K562 (cell line): ENCODE measurements around the gene WDR88. TPM values are rescaled to one million over a fixed set of nuclear protein-coding genes. Genes with fewer than 3 reads are reported as not detected.

ENCODE experiments used
- ATF1 ChIP-seq, 2 experiments: fragments of 450-650 bp in 1 of 2; IDR thresholded peaks; 2 replicates each; pipeline ENCODE4 v1.6.1; 2016; ENCODE audit warnings: missing compliant biosample characterization in 1 of 2, missing genetic modification characterization in 1 of 2
- BRD9 ChIP-seq: fragments of 450-650 bp; IDR thresholded peaks from 2 replicates; pipeline ENCODE4 v1.6.1; 2018; ENCODE audit warnings: low read depth; ENCODE audit not compliant: partially characterized antibody
- CXXC5 ChIP-seq: fragments of 250-450 bp; sonication (Bioruptor Pico); IDR thresholded peaks from 2 replicates; pipeline ENCODE4 v1.8.0; 2022; ENCODE audit warnings: inconsistent platforms, mild to moderate bottlenecking, moderate library complexity
- FOXJ2 ChIP-seq: fragments of 200-800 bp; sonication (Bioruptor generic); IDR thresholded peaks from 2 replicates; pipeline ENCODE4 v1.6.1; 2016; ENCODE audit warnings: missing genetic modification characterization, missing compliant biosample characterization
- HDAC2 ChIP-seq: fragments of 450-650 bp; IDR thresholded peaks from 2 replicates; pipeline ENCODE4 v1.6.1; 2016; ENCODE audit warnings: mild to moderate bottlenecking
- HMG20B ChIP-seq: fragments of 250-450 bp; sonication (Bioruptor Pico); IDR thresholded peaks from 2 replicates; pipeline ENCODE4 v1.5.0; 2021; ENCODE audit warnings: mild to moderate bottlenecking
- PHF20 ChIP-seq: fragments of 450-650 bp; IDR thresholded peaks from 2 replicates; pipeline ENCODE4 v1.6.1; 2018; ENCODE audit not compliant: partially characterized antibody
- PTBP1 ChIP-seq: fragments of 200-400 bp; formaldehyde crosslinking; IDR thresholded peaks from 2 replicates; pipeline ENCODE4 v1.6.1; 2017; ENCODE audit warnings: low read depth, low read length
- RFX1 ChIP-seq: fragments of 450-650 bp; IDR thresholded peaks from 2 replicates; pipeline ENCODE4 v1.6.1; 2016; ENCODE audit warnings: mild to moderate bottlenecking, moderate library complexity
- SMARCE1 ChIP-seq: fragments of 450-650 bp; IDR thresholded peaks from 2 replicates; pipeline ENCODE4 v1.7.1; 2016; ENCODE audit warnings: mild to moderate bottlenecking
- ZFX ChIP-seq: sonication (generic); formaldehyde crosslinking; IDR thresholded peaks from 2 replicates; pipeline ENCODE4 v1.8.0; 2022; ENCODE audit warnings: mild to moderate bottlenecking, missing genetic modification reagents, moderate library complexity
- polyA plus RNA-seq, 8 experiments: library from polyadenylated mRNA; depleted of rRNA in 4 of 8; stranded (reverse) in 5 of 8; unstranded in 3 of 8; fragments of >200 nt; fragmentation: Nextera tagmentation in 2 of 8; fragmentation: Illumina TruSeq in 1 of 8; extraction: Ambion mirVana in 2 of 8; extraction: Trizol in 1 of 8; gene quantifications; 2 replicates each; pipeline versions ENCODE4 v1.2.1 to v1.2.3, GENCODE V29; 2011 to 2014; ENCODE audit warnings: inconsistent platforms in 1 of 8, missing spikeins in 1 of 8
- total RNA-seq, 7 experiments: library from RNA; depleted of rRNA in 6 of 7; stranded (reverse); fragments of >200 nt in 6 of 7; fragmentation: Illumina TruSeq in 2 of 7; extraction: Trizol in 2 of 7; gene quantifications; 2 replicates each; pipeline versions ENCODE4 v1.2.1 to v1.2.3, GENCODE V29; 2011 to 2021; ENCODE audit warnings: low replicate concordance in 1 of 7
- TF ChIP-seq, protein P1 (sequence below): fragments of 450-650 bp; IDR thresholded peaks from 2 replicates; pipeline ENCODE4 v1.6.1; 2016; ENCODE audit warnings: low read depth
- TF ChIP-seq, protein P2 (sequence below): sonication (generic); IDR thresholded peaks from 2 replicates; pipeline ENCODE4 v1.6.1; 2016
- TF ChIP-seq, protein P3 (sequence below): fragments of 250-450 bp; sonication (Bioruptor Pico); IDR thresholded peaks from 2 replicates; pipeline ENCODE4 v1.5.0; 2021

Gene WDR88
- total and polyA plus RNA-seq, 9 of the 15 experiments (the other 6 are each of a cell fraction or from before 2014, with no cell fraction given) = 0.03 to 0.04 TPM; not detected in 7

DNA sequence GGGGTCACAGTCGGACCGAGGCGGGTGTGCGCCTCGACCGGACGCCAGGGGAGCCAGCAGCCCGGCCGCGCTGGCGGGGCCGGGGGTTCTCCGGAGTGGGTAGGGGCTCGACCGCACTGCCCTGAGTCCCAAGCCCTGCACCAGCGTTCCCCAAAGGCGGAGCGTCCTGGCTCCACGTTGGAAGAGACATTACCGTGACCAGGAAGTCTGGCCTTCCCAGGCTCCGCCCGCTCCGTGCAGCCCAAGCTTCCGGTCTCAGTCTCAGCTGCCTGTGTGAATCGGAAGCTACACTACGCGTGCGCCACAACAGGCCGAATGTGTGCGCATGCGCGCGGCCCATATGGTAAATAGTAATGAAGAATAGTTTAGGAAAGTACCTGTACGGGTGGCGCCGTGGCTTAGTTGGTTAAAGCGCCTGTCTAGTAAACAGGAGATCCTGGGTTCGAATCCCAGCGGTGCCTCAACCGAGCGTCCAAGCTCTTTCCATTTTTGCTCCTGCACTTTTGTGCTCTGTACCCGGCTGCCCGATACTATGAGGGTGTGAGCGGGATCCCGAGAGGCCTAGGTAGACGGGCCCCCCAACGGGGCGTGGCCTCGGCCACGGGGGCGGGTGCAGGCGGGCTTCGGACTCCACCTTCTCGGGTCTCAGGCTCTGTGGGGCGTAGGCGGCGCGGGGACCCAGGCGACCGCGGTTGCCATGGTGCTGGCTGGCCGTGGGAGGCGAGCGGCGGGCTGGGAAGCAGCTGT, 44.9 kb downstream of the WDR88 start (continued):
- TF ChIP-seq HMG20B (CRISPR knock-in tag) (no peak), HDAC2 (0 out of 2 replicates have a peak, but pooled peaks have one; percentile 16), ZFX (CRISPR knock-in tag) (peak; percentile 61), ATF1 (CRISPR knock-in tag; IDR thresholded peaks at IDR 0.05) (no peak), ATF1 (tag; IDR thresholded peaks at IDR 0.05) (peak; percentile 67), RFX1 (peak; percentile 93), PHF20 (peak; percentile 90), PTBP1 (0 out of 2 replicates have a peak, but pooled peaks have one; percentile 66), CXXC5 (CRISPR knock-in tag) (peak; percentile 5; the same call in 1 of the 2 replicates), FOXJ2 (tag) (peak; percentile 80; the same call in 1 of the 2 replicates), BRD9 (peak; percentile 99), SMARCE1 (no peak)
- TF ChIP-seq, protein P1, sequence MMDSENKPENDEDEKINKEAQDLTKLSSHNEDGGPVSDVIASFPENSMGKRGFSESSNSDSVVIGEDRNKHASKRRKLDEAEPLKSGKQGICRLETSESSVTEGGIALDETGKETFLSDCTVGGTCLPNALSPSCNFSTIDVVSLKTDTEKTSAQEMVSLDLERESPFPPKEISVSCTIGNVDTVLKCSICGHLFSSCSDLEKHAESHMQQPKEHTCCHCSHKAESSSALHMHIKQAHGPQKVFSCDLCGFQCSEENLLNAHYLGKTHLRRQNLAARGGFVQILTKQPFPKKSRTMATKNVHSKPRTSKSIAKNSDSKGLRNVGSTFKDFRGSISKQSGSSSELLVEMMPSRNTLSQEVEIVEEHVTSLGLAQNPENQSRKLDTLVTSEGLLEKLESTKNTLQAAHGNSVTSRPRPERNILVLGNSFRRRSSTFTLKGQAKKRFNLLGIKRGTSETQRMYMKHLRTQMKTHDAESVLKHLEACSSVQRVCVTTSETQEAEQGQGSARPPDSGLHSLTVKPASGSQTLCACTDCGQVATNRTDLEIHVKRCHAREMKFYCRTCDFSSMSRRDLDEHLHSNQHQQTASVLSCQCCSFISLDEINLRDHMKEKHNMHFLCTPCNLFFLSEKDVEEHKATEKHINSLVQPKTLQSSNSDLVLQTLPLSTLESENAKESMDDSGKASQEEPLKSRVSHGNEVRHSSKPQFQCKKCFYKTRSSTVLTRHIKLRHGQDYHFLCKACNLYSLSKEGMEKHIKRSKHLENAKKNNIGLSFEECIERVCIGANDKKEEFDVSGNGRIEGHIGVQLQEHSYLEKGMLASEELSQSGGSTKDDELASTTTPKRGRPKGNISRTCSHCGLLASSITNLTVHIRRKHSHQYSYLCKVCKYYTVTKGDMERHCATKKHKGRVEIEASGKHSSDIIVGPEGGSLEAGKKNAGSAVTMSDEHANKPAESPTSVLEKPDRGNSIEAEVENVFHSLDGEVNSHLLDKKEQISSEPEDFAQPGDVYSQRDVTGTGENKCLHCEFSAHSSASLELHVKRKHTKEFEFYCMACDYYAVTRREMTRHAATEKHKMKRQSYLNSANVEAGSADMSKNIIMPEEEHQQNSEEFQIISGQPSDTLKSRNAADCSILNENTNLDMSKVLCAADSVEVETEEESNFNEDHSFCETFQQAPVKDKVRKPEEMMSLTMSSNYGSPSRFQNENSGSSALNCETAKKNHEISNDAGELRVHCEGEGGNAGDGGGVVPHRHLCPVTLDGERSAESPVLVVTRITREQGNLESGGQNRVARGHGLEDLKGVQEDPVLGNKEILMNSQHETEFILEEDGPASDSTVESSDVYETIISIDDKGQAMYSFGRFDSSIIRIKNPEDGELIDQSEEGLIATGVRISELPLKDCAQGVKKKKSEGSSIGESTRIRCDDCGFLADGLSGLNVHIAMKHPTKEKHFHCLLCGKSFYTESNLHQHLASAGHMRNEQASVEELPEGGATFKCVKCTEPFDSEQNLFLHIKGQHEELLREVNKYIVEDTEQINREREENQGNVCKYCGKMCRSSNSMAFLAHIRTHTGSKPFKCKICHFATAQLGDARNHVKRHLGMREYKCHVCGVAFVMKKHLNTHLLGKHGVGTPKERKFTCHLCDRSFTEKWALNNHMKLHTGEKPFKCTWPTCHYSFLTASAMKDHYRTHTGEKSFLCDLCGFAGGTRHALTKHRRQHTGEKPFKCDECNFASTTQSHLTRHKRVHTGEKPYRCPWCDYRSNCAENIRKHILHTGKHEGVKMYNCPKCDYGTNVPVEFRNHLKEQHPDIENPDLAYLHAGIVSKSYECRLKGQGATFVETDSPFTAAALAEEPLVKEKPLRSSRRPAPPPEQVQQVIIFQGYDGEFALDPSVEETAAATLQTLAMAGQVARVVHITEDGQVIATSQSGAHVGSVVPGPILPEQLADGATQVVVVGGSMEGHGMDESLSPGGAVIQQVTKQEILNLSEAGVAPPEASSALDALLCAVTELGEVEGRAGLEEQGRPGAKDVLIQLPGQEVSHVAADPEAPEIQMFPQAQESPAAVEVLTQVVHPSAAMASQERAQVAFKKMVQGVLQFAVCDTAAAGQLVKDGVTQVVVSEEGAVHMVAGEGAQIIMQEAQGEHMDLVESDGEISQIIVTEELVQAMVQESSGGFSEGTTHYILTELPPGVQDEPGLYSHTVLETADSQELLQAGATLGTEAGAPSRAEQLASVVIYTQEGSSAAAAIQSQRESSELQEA = peak; percentile 86
- TF ChIP-seq, protein P2, sequence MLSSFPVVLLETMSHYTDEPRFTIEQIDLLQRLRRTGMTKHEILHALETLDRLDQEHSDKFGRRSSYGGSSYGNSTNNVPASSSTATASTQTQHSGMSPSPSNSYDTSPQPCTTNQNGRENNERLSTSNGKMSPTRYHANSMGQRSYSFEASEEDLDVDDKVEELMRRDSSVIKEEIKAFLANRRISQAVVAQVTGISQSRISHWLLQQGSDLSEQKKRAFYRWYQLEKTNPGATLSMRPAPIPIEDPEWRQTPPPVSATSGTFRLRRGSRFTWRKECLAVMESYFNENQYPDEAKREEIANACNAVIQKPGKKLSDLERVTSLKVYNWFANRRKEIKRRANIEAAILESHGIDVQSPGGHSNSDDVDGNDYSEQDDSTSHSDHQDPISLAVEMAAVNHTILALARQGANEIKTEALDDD = peak; percentile 93
- TF ChIP-seq, protein P3, sequence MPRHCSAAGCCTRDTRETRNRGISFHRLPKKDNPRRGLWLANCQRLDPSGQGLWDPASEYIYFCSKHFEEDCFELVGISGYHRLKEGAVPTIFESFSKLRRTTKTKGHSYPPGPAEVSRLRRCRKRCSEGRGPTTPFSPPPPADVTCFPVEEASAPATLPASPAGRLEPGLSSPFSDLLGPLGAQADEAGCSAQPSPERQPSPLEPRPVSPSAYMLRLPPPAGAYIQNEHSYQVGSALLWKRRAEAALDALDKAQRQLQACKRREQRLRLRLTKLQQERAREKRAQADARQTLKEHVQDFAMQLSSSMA = no peak
